Activated T-cell treated with anti-CD3 and anti-CD28 coated beads, Interleukin-2, amount 50 U/mL, for 48 hours (primary cell): Measurements from ENCODE around the gene HACE1.
"Not testable (repeated sequence)": the region's sequence is repeated elsewhere in the genome, so short reads cannot be mapped to it uniquely, and the experiment has no call there.

Experiments
- DNase-seq, 2 experiments: peaks; one replicate each; pipeline ENCODE4 v3.0.0-alpha.2; 2020

The HACE1 gene, protein sequence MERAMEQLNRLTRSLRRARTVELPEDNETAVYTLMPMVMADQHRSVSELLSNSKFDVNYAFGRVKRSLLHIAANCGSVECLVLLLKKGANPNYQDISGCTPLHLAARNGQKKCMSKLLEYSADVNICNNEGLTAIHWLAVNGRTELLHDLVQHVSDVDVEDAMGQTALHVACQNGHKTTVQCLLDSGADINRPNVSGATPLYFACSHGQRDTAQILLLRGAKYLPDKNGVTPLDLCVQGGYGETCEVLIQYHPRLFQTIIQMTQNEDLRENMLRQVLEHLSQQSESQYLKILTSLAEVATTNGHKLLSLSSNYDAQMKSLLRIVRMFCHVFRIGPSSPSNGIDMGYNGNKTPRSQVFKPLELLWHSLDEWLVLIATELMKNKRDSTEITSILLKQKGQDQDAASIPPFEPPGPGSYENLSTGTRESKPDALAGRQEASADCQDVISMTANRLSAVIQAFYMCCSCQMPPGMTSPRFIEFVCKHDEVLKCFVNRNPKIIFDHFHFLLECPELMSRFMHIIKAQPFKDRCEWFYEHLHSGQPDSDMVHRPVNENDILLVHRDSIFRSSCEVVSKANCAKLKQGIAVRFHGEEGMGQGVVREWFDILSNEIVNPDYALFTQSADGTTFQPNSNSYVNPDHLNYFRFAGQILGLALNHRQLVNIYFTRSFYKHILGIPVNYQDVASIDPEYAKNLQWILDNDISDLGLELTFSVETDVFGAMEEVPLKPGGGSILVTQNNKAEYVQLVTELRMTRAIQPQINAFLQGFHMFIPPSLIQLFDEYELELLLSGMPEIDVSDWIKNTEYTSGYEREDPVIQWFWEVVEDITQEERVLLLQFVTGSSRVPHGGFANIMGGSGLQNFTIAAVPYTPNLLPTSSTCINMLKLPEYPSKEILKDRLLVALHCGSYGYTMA

DNA sequence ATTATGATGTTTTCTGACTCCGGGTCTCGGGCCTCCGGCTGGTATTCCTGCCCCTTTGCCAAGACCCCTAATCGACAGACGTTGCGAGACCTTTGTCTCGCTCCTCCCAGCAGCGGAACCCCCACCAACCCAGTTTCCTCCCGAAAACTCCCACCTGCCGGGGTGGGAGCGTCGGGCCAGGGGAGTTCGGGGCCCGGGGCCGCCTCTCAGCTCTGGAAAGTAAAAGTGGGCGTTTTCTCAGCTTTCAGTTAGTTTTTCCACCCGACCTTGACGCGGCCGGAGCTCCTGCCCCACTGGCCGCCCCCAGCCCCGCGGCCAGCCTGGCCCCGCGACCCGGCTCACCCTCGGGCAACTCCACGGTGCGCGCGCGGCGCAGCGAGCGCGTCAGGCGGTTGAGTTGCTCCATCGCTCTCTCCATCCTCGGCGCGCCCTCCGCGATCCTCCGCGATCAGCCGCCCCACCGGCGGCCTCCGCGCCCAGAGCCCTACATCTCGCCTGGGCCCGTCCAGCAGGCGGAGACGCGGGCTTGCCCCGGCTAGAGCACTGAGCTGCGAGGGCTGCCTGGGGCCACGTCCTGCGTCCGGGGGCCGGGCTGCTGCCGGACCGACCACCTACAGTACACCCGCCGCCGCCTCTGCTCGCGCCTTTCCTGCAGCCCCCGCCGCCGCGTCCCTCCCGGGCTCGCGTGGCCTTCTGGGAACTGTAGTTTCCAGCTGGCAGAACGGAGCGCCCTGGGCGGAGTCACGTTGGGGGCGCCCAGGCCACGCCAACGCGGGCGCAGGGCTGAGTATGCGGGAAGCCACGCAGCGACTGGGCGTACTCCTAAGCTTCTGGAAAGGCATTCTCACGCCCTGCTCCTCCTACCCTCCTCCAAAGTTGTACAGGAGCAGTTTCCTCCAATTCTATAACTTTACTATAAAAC is at the start of gene HACE1:
Gene HACE1, minus strand, starts transcription at position 695 of the 922 bp plus-strand sequence. Its CDS starts 277 bp downstream, at position 418.
- DNase-seq, result peak; percentile 91 to 93

DNA sequence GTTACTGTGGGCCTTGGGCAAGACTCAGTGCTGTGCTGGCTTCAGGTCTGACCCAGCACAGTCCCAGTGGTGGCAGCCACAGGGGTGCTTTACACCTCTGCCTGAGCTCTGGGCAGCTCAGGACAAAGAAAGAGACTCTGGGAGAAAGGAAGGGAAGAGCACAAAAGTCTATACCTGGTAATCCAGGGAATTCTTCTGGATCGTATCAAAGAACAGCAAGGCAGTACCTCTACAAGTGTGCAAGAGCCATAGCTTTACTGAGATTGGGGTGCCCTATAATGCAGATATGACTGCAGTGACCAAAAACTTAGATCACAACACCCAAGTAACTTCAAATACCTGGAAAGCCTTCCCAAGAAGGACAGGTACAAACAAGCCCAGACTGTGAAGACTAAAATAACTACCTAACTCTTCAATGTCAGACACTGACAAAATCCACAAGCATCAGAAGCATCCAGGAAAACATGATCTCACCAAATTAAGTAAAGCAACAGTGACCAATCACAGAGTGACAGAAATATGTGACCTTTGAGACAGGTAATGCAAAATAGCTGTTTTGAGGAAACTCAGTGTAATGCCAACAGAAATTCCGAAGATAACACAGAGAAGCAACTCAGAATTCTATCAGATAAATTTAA is 49.3 kb upstream of the HACE1 start:
- no peak for DNase-seq

GRCh38 chr6:104908031-104908887 is 48.5 kb upstream of the HACE1 start:
- no peak for DNase-seq

DNA sequence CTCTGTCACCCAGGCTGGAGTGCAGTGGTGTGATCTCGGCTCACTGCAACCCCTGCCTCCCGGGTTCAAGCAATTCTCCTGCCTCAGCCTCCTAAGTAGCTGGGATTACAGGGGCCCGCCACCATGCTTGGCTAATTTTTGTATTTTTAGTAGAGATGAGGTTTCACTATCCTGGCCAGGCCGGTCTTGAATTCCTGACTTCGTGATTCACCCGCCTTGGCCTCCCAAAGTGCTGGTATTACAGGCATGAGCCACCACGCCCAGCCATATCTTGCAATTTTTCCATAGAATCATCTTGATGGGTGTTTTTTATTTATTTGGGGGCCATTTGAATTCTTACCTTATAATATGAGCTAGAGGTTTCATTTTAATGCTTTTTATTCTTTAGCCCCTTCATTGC is 39.2 kb upstream of the HACE1 start:
- DNase-seq, result not testable (repeated sequence)

DNA sequence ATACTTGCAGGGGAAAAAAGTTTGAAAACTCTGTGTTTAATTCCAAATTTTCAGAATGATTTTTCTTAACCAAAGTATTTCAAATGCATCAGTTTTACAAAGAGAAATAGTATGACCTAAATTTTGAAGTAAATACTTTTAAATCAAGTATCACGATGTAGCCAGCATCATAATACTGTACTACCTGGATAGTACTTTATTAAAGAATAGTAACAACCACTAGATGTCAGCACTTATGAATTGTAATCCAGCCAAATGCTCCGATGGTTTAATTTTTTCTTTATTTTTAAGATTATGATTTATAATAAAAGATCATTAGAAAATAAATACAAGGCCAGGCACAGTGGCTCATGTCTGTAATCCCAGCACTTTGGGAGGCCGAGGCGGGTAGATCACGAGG is 37.2 kb upstream of the HACE1 start:
- DNase-seq, result no peak

DNA sequence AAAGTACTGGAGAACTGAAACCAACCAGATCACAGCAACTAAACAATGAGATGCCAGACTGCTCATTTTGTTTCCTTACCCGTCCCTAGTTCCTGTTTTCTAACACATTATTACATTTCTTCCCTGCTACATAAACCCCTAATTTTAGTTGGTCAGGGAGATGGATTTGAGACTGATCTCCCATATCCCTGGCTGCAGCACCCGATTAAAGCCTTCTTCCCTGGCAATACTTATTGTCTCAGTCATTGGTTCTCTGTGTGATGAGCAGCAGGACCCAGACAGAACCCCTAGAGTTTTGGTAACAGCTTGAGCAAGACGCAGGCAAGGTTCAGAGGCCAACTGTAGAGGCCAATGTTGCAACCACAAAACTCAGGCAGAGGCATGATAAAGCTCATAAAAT is 28.3 kb upstream of the HACE1 start:
- DNase-seq, result no peak

GRCh38 chr6:104887350-104887749 is 27.6 kb upstream of the HACE1 start:
- DNase-seq, result no peak

- DNase-seq, result no peak
These were observed 25.9 kb upstream of the HACE1 start for GRCh38 chr6:104885518-104886043.

DNA sequence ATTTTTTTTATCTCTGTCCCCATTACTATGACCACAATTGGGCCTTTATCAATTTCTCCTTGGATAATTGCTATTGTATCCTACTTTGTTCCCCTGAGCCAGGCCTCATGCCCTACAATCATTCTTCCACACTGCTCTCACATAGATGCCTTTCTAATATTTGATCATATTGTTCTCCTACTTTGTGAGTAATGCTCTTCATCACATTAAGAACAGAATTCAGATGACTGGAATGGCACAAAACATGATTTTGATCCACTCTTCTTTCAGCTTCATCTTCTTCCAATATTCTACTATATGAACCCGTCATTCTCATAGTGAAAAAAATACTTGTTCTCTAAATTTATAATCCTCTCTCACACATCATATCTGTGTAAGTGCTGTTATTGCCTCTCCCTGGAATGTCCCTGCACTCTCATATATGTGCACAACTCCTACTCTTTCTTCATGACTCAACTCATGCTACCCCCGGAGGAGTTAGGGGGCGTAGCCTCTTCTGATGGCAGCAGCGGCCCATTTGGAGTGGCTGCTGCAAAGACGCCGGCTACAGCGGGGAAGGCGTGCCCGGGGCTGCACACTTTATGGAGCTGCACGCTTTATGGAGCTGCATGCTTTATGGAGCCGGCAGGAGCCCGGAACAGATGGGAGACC is 25.3 kb upstream of the HACE1 start:
- DNase-seq, result no peak

DNA sequence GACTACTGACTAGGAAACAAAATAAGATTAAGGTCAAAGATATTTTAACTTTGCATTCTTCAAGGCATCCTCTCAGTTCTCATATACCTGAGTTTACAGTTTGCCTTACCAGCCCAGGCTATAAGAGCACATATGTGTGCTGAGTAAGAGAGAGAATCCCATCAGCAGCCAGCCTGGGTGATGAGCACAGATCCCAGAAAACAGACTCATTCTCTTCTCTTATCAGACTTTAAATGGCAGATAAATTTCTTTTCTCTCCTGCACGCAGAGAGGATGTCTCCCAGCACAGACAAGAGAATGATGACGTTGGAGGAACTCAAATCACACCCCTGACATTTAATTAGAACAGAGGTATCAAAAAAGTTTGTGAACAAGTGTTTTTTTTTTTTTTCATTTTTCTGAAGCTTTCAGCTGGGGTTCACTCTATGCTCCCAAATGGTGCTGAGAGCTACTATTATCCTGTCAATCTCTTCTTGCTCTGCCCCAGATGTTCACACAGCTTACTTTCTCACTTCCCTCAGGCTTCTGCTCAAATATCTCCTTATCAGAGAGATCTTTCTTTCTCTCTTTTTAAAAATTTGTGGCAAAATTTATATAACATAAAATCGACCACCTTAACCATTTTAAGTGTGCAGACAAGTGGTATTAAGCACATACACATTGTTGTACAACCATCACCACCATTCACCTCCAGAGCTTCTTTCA is 22.4 kb upstream of the HACE1 start:
- no peak for DNase-seq

DNA sequence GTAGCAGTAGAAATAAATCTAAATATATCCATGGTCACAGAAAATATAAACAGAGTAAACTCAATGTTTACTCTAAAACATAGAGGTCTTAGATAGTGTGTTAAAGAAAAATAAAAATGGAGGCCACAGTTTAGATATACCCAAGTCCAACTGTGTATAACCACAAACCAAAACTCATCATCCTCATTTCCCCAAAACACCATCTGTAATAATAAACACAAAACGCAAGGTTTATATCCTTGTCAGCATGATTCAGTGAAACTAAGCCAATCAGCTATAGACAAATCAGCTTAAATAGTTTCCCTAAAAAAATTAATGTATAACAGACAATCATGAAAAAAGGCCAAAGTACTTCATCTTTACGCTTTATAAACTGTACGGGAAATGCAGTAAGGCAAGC is 2.7 kb upstream of the HACE1 start:
- no peak for DNase-seq

GRCh38 chr6:104860221-104860620 is 502 bp upstream of the HACE1 start:
- no peak for DNase-seq

DNA sequence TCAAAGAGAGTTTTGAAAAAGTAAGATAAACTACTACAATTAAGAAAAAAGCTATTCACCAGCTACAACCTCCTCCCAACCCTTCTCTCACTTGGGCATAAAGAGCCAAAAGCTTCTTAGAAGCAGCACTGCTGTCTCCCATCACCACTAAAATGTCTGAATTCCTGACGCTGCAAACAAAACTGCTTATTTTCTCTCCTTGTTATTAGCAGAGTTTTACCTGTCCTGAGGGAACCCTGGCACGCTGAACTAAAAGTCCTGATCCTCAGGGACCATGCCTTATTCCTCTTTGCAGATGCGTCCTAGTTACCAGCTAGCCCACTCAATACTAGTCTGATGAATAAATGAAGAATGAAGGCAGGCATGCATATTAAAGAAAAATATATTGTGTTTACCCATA is 1.1 kb downstream of the HACE1 start:
- no peak for DNase-seq

- DNase-seq, result no peak
These were observed 4.2 kb downstream of the HACE1 start for GRCh38 chr6:104855507-104855906.

- not testable (repeated sequence) for DNase-seq
These were observed 12.0 kb downstream of the HACE1 start for GRCh38 chr6:104847721-104848120.

DNA sequence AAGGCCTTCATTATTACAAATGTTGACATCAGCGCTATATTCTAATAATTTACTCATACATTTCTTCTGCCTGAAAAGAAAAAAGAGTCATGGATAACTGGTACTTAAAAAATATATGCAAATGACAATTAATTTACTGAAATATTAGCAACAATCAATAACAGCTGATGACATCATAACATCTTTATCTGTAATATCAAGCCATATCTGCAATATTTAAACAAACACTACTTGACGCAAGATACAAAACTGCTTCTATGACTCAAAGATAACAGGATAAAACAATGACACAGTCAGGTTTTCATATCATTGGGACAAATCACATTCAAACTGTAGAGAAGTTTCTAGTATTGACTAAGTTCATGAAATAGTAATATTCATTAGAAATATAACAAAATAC is 16.5 kb downstream of the HACE1 start:
- DNase-seq, result no peak

DNA sequence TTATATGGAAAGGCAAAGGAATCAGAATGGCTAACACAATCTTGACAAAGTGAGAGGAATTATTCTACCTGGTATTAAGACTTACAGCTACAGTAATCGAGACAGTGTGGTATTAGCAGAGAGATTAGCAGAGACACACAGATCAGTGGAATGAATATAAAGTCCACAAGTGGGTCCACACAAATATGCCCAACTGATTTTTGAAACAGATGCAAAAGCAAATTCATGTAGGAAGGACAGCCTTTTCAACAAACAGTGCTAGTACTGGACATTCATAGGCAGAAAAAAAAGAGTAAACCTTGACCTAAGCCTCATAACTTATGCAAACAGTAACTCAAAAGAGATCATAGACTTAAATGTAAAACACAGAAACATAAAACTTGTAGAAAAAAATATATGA is 22.6 kb downstream of the HACE1 start:
- no peak for DNase-seq

DNA sequence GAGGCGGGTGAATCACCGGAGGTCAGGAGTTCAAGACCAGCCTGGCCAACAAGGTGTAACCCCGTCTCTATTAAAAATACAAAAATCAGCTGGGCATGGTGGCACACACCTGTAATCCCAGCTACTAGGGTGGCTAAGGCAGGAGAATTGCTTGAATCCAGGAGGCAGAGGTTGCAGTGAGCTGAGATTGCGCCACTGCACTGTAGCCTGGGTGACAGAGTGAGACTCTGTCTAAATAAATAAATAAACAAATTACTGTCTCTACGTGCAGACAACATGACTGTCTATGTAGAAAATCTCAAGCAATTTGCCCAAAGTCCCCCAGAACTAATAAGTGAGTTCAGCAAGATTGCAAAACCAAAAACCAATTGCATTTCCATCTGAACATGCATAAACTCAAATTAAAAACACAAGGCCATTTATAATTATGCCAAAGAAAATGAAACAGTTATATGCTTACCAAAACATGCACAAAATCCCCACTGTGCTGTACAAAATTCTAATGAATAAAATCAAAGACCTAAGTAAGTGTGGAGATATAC is 23.2 kb downstream of the HACE1 start:
- DNase-seq, result not testable (repeated sequence)

- DNase-seq, result no peak
These were observed 23.9 kb downstream of the HACE1 start for GRCh38 chr6:104835782-104836181.
